GM13976 (cell line): ENCODE measurements around the gene METTL24.
"Not testable (repeated sequence)": the region's sequence is repeated elsewhere in the genome, so short reads cannot be mapped to it uniquely, and the experiment has no call there.

Experiments
- DNase-seq: peaks from one replicate; pipeline ENCODE4 v3.0.0; 2012; ENCODE audit warnings: low spot score
- in situ Hi-C: fragments of 300-500 bp; cut with MboI; formaldehyde crosslinking; loops from one replicate; pipeline ENCODE4 v1.12.0; 2022; ENCODE audit warnings: low sequenced_read_pairs, mixed read lengths, inconsistent platforms; ENCODE audit not compliant: unreplicated experiment
- TF ChIP-seq, protein P1 (sequence below): IDR thresholded peaks from 2 replicates; pipeline ENCODE4 v1.5.1; 2012; ENCODE audit warnings: borderline replicate concordance, mild to moderate bottlenecking; ENCODE audit not compliant: insufficient read depth; ENCODE audit errors: extremely low read depth, missing control alignments, control extremely low read depth

The METTL24 gene

DNA sequence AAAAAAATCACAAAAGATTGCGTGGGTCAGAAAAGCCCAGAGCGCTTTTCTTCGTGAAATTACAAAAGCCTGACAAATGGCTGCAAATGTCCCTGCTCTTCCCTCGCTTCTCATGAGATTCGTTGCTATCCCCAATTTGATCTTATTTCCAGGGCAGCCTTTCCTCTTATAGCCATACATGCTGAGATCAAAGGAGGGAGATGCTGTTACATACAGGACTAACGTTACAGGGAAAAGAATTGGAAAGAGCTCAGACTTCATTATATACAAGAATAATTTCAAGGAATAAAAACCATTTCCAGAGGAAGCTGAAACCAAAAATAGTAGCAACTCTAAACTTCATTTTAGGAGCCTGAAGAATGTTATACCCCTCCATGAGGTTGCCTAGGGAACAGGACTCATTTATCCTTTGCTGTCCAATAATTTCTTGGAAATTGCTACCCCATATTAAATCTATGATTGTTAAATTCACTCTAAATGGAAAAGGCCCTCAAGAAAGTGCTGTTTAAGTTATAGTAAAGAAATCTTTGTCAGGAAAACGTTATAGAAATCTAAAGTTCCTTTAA, 81.0 kb downstream of the METTL24 start:
- in situ Hi-C loops = no loop called here
- TF ChIP-seq, protein P1, sequence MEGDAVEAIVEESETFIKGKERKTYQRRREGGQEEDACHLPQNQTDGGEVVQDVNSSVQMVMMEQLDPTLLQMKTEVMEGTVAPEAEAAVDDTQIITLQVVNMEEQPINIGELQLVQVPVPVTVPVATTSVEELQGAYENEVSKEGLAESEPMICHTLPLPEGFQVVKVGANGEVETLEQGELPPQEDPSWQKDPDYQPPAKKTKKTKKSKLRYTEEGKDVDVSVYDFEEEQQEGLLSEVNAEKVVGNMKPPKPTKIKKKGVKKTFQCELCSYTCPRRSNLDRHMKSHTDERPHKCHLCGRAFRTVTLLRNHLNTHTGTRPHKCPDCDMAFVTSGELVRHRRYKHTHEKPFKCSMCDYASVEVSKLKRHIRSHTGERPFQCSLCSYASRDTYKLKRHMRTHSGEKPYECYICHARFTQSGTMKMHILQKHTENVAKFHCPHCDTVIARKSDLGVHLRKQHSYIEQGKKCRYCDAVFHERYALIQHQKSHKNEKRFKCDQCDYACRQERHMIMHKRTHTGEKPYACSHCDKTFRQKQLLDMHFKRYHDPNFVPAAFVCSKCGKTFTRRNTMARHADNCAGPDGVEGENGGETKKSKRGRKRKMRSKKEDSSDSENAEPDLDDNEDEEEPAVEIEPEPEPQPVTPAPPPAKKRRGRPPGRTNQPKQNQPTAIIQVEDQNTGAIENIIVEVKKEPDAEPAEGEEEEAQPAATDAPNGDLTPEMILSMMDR = no peak
- DNase-seq = no peak

GRCh38 chr6:110272781-110273180, 85.4 kb downstream of the METTL24 start:
- DNase-seq, in situ Hi-C loops: not testable (repeated sequence)

DNA sequence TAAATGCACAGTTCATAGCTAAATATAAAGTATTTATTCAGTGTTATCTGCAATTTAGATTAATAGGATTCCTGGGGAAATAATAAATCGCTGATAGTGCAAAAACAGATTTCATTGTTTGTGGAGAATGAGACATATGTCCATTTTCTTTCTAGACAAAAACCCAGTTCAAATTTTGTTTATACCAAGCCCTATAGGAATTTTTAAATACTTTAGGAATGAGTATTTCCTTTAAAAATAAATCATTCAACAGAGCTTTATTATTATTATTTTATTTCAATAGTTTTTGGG, 86.5 kb downstream of the METTL24 start:
- in situ Hi-C loops = no loop called here
- no peak for DNase-seq
- TF ChIP-seq, protein P1 = no peak

DNA sequence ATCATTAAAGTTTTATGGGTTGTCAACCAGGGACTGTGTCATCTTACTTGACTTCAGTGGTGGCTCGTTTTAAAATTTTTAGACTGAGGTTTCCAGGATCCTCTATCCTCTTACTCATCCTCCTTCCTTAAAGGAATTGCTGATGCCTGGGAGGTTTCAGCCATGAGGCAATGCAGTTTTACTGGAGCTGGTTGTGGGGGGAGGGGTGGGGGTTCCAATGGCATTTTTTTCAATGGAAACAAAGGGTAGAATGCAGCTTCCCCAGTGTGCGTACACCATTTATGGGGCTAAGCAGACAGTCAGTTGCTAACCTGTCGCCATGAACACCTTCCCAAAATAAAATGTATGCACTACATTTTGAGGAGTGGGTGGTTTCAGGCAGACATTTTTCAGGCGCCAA, 88.0 kb downstream of the METTL24 start:
- TF ChIP-seq, protein P1 = no peak
- in situ Hi-C loops = no loop called here
- DNase-seq = no peak

DNA sequence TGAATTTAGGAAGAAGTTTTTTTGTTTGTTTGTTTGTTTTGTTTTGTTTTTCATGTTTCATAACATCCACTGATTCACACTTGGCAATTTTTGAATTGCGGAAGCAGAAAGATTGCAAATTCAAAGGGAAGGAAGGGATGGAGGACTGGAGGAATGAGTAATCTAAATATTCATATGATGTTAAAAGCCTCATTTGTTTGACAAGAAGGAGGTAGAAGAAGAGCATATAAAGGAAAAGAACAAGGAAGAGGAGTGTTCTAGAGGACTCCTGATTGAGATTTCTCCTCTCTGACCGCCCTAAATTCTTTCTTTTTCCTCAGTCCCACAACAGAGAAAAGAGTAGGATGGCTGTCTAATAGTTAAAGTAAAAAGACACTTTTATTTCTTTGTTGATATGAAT, 88.5 kb downstream of the METTL24 start:
- no peak for DNase-seq
- TF ChIP-seq, protein P1 = no peak
- in situ Hi-C loops = no loop called here

- TF ChIP-seq, protein P1 = no peak
- no peak for DNase-seq
- in situ Hi-C loops = no loop called here
Observed at GRCh38 chr6:110266996-110267395, 91.2 kb downstream of the METTL24 start.

GRCh38 chr6:110265273-110265672, 92.9 kb downstream of the METTL24 start:
- DNase-seq = peak; percentile 25
- TF ChIP-seq, protein P1 = no peak
- in situ Hi-C loops = no loop called here
